Lower lobe of right lung (tissue), 2 donors: ENCODE measurements around the gene DBF4B. TPM values are rescaled to one million over a fixed set of nuclear protein-coding genes. Genes with fewer than 3 reads are reported as not detected.

Source experiments
- ATAC-seq, 2 donors: fragments of 200-7000 bp; cut with Tn5 transposase; one replicate each; pipeline ENCODE4 v1.9.1; 2020 to 2022; ENCODE audit warnings: mild to moderate bottlenecking in 2 of 2, moderate library complexity in 2 of 2
- DNase-seq: peaks from one replicate; pipeline ENCODE4 v3.0.0-alpha.2; 2020
- H3K27ac ChIP-seq: fragments of 200-600 bp; one replicate; pipeline ENCODE4 v1.8.0; 2022
- H3K27me3 ChIP-seq: fragments of 200-600 bp; one replicate; pipeline ENCODE4 v1.8.0; 2022; ENCODE audit warnings: low read depth
- H3K36me3 ChIP-seq: fragments of 200-600 bp; one replicate; pipeline ENCODE4 v1.8.0; 2022; ENCODE audit warnings: mild to moderate bottlenecking
- H3K4me1 ChIP-seq: fragments of 200-600 bp; one replicate; pipeline ENCODE4 v1.8.0; 2022
- H3K4me3 ChIP-seq: fragments of 200-600 bp; one replicate; pipeline ENCODE4 v1.8.0; 2022; ENCODE audit warnings: mild to moderate bottlenecking
- H3K9me3 ChIP-seq: fragments of 200-600 bp; one replicate; pipeline ENCODE4 v1.8.0; 2022
- CTCF ChIP-seq: fragments of 200-600 bp; IDR thresholded peaks from one replicate; pipeline ENCODE4 v1.8.0; 2022; ENCODE audit warnings: antibody characterized with exemption, mild to moderate bottlenecking
- intact Hi-C: fragments of 100-400 bp; cut with DNase I; formaldehyde crosslinking; loops from one replicate; pipeline ENCODE4 v1.11.0; 2022
- total RNA-seq: library from RNA; stranded (reverse); fragmentation: NEBNext Ultra II Directional; extraction: Animal tissue kit (Norgen Biotek cat#: 25700); gene quantifications from one replicate; pipeline ENCODE4 v1.2.1, GENCODE V29; 2021
- donor health status: DM: no; HTN: yes; CAD: no; lungs with severe emphysema.

Gene DBF4B
- total RNA-seq, 1 donor from 2014 or later, result 6.8 TPM

DNA sequence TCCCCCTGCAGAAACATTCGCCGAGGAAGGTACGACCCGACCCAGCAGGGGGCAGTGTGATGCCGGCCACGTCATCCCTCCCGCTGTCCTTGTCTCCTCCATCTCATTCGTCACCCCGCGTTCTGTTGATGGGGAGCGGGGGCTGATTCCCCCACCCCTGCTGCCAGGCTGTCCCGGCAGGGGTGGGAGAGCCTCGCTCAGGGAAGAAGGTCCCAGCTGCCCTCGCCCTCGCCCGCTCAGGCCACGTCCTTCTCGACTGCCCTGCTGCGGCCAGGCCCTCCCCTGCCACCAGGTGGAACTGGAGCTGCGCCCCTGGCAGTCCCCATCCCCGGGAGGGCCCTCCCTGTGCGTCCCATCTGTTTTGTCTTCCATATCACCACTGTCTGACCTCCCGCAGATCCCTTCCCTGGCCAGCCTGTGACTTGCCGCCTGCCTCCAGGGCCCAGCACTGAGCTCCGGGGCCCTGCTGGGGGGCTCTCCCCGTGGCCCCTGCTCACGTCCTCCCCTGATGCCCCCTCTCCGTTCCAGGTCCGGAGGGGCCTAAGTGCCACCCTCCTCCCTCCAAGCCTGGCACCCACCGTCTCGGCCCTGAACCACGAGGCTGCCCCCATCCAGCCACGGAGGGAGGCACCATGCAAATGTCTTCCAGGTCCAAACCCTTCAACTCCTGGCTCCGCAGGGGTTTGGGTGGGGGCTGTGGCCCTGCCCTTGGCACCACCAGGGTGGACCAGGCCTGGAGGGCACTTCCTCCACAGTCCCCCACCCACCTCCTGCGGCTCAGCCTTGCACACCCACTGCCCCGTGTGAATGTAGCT, 71.0 kb downstream of the DBF4B start:
- Histone ChIP-seq H3K36me3 (no peaks in the 10 kb centered on the region), H3K9me3 (no peaks in the 10 kb centered on the region), H3K4me1 (peaks cover 44% of the 10 kb centered on the region), H3K27me3 (peaks cover 17% of the 10 kb centered on the region), H3K27ac (peak overlapping the region; percentile 36), H3K4me3 (peak overlapping the region; percentile 48)
- ATAC-seq, result peak; percentile 35 to 46
- peak; percentile 84 for DNase-seq
- intact Hi-C loops, result loop anchor here (5.0 kb wide), 2 partner anchors 78 to 88 kb away; no protein-coding TSS in a partner anchor
- peak; percentile 89 for TF ChIP-seq CTCF

DNA sequence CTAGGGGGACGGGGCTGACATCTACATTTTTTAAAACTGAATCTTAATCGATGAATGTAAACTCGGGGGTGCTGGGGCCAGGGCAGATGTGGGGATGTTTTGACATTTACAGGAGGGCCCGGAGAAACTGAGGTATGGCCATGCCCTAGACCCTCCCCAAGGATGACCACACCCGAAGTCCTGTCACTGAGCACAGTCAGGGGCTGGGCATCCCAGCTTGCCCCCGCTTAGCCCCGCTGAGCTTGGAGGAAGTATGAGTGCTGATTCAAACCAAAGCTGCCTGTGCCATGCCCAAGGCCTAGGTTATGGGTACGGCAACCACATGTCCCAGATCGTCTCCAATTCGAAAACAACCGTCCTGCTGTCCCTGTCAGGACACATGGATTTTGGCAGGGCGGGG, 71.7 kb downstream of the DBF4B start:
- peaks cover 38% of the 10 kb centered on the region for H3K4me1 ChIP-seq
- no peaks in the 10 kb centered on the region for H3K9me3 ChIP-seq
- H3K27ac ChIP-seq, result no peak overlapping the region
- no peak overlapping the region for H3K4me3 ChIP-seq
- no peak for TF ChIP-seq CTCF
- intact Hi-C loops, result loop anchor here (5.0 kb wide), 1 partner anchor 77 kb away; no protein-coding TSS in a partner anchor
- DNase-seq (no peak), ATAC-seq (no peak)
- peaks cover 15% of the 10 kb centered on the region for H3K27me3 ChIP-seq
- H3K36me3 ChIP-seq, result no peaks in the 10 kb centered on the region

- no peak for TF ChIP-seq CTCF
- ATAC-seq, result no peak
- H3K4me3 ChIP-seq, result no peak overlapping the region
- H3K4me1 ChIP-seq, result peaks cover 34% of the 10 kb centered on the region
- no peak for DNase-seq
- H3K36me3 ChIP-seq, result no peaks in the 10 kb centered on the region
- H3K9me3 ChIP-seq, result no peaks in the 10 kb centered on the region
- intact Hi-C loops, result loop anchor here (5.0 kb wide), 1 partner anchor 76 kb away; no protein-coding TSS in a partner anchor
- H3K27me3 ChIP-seq, result peaks cover 15% of the 10 kb centered on the region
- H3K27ac ChIP-seq, result peak overlapping the region; percentile 64
These were observed 72.5 kb downstream of the DBF4B start for GRCh38 chr17:44780845-44781480.

DNA sequence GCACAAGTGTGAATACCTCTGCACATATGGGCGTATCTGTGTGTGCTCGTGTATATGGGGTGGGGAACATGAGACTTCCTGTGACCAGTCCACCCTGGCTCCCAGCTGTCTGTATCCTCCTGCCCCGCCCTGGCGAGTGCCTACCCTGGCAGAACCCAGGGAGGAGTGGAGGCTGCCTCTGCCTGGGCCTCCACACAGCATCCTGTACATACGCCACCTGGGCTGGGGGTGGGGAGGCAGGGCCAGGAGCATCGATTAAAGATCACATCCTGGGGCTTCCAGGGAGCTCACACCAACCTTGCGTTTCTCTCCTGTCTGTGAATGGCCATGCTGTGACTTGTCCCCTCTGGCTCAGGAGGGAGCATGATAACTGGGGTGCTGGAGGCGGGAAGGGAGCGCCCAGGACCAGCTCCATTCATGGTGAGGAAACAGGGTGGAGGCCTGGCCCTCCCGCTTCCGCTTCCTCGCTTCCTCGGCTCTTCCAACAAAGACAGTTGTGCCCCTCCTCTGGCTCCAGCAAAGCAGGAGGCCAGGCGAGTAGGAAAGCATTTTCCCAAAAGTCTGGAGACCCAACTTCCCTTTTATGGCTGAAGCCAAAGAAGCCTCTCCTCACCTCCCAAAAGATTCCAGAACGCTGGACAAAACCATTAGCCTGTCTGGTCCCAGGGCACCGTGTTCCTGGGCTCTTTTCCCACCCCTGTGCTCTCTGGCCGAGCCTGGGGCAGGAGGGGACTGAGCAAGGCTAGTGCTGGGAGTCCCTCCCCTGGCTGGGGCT, 73.3 kb downstream of the DBF4B start:
- H3K4me3 ChIP-seq, result no peak overlapping the region
- DNase-seq (no peak), ATAC-seq (peak in 1 of 2 donors; percentile 17)

More for the DNA sequence above, 73.3 kb downstream of the DBF4B start:
- intact Hi-C loops, result loop anchor here (5.0 kb wide), 1 partner anchor 76 kb away; no protein-coding TSS in a partner anchor
- TF ChIP-seq CTCF, result no peak
- H3K9me3 ChIP-seq, result no peaks in the 10 kb centered on the region
- no peaks in the 10 kb centered on the region for H3K36me3 ChIP-seq
- peaks cover 35% of the 10 kb centered on the region for H3K4me1 ChIP-seq
- H3K27me3 ChIP-seq, result peaks cover 13% of the 10 kb centered on the region
- peak overlapping the region; percentile 64 for H3K27ac ChIP-seq
